ENCODE data around the gene OTUD3.

GRCh38 chr1:19860418-19860817, 21.8 kb upstream of the OTUD3 start:
- TF ChIP-seq EZH2 (IDR thresholded peaks at IDR 0.05; ENCODE audit: borderline replicate concordance, low read depth, low read length, poor library complexity, severe bottlenecking) (no peak), CTCF (conservative IDR thresholded peaks at IDR 0.05; ENCODE audit: low read depth, low read length) (no peak)

Measured in A673 (cell line).